H9 (cell line): ENCODE data around the gene ULK4. TPM values are rescaled to one million over a fixed set of nuclear protein-coding genes. Genes with fewer than 3 reads are reported as not detected.

Source experiments
- DNase-seq: peaks from one replicate; pipeline ENCODE4 v3.0.0-alpha.2; 2017
- H2AFZ ChIP-seq: one replicate; pipeline ENCODE4 v1.6.1; 2013; ENCODE audit warnings: mild to moderate bottlenecking, low read length, control low read depth, moderate library complexity
- H2AK5ac ChIP-seq: 2 replicates; pipeline ENCODE4 v1.6.1; 2013; ENCODE audit warnings: low read length, control low read depth, mixed read lengths; ENCODE audit not compliant: insufficient read length
- H2BK120ac ChIP-seq: one replicate; pipeline ENCODE4 v1.6.1; 2013; ENCODE audit warnings: low read depth, mild to moderate bottlenecking, low read length, control low read depth, inconsistent platforms; ENCODE audit not compliant: poor library complexity, severe bottlenecking
- H2BK12ac ChIP-seq: 2 replicates; pipeline ENCODE4 v1.6.1; 2013; ENCODE audit warnings: low read length, control low read depth, mixed read lengths, low read depth; ENCODE audit not compliant: insufficient read length
- H2BK15ac ChIP-seq: 2 replicates; pipeline ENCODE4 v1.6.1; 2013; ENCODE audit warnings: low read depth, low read length, control low read depth
- H2BK20ac ChIP-seq: one replicate; pipeline ENCODE4 v1.6.1; 2013; ENCODE audit warnings: low read depth, mild to moderate bottlenecking, low read length, control low read depth, inconsistent platforms; ENCODE audit not compliant: poor library complexity, severe bottlenecking
- H2BK5ac ChIP-seq: 2 replicates; pipeline ENCODE4 v1.6.1; 2013; ENCODE audit warnings: low read length, control low read depth, mixed read lengths; ENCODE audit not compliant: insufficient read length
- H3K14ac ChIP-seq: 2 replicates; pipeline ENCODE4 v1.6.1; 2013; ENCODE audit warnings: low read length, control low read depth; ENCODE audit not compliant: insufficient read depth
- H3K18ac ChIP-seq: 2 replicates; pipeline ENCODE4 v1.6.1; 2013; ENCODE audit warnings: low read depth, mild to moderate bottlenecking, mixed read lengths, low read length, control low read depth; ENCODE audit not compliant: insufficient read length
- H3K23ac ChIP-seq: 2 replicates; pipeline ENCODE4 v1.6.1; 2013; ENCODE audit warnings: low read length, control low read depth, mixed read lengths, low read depth; ENCODE audit not compliant: insufficient read length
- H3K23me2 ChIP-seq: 2 replicates; pipeline ENCODE4 v1.6.1; 2013; ENCODE audit warnings: low read depth, mild to moderate bottlenecking, mixed read lengths, low read length, control low read depth; ENCODE audit not compliant: insufficient read length, poor library complexity, severe bottlenecking
- H3K27ac ChIP-seq: 2 replicates; pipeline ENCODE4 v1.5.1; 2013; ENCODE audit warnings: low read length, control low read depth, mixed read lengths, low read depth; ENCODE audit not compliant: insufficient read length
- H3K27me3 ChIP-seq: 2 replicates; pipeline ENCODE4 v1.6.1; 2013; ENCODE audit warnings: low read length, control low read depth, inconsistent platforms; ENCODE audit not compliant: insufficient read depth
- H3K4ac ChIP-seq: 2 replicates; pipeline ENCODE4 v1.6.1; 2013; ENCODE audit warnings: low read depth, mild to moderate bottlenecking, control low read depth, inconsistent platforms, low read length, moderate library complexity
- H3K4me1 ChIP-seq: 2 replicates; pipeline ENCODE4 v1.6.1; 2013; ENCODE audit warnings: low read length, control low read depth, inconsistent platforms; ENCODE audit not compliant: insufficient read depth
- H3K4me2 ChIP-seq: 2 replicates; pipeline ENCODE4 v1.6.1; 2013; ENCODE audit warnings: low read length, control low read depth, mixed read lengths; ENCODE audit not compliant: insufficient read length, insufficient read depth
- H3K56ac ChIP-seq: 2 replicates; pipeline ENCODE4 v1.6.1; 2013; ENCODE audit warnings: low read depth, mild to moderate bottlenecking, mixed read lengths, low read length, control low read depth; ENCODE audit not compliant: insufficient read length
- H3K79me1 ChIP-seq: 2 replicates; pipeline ENCODE4 v1.6.1; 2013; ENCODE audit warnings: low read depth, mild to moderate bottlenecking, moderate library complexity, low read length, control low read depth, inconsistent platforms; ENCODE audit not compliant: insufficient read depth, poor library complexity, severe bottlenecking
- H3K79me2 ChIP-seq: 2 replicates; pipeline ENCODE4 v1.6.1; 2013; ENCODE audit warnings: low read length, control low read depth, inconsistent platforms; ENCODE audit not compliant: insufficient read depth
- H3K9ac ChIP-seq: 2 replicates; pipeline ENCODE4 v1.6.1; 2013; ENCODE audit warnings: low read length, control low read depth, mixed read lengths; ENCODE audit not compliant: insufficient read length; ENCODE audit errors: extremely low read depth
- H3K9me3 ChIP-seq: one replicate; pipeline ENCODE4 v1.6.1; 2013; ENCODE audit warnings: low read depth, low read length, inconsistent platforms; ENCODE audit not compliant: control insufficient read depth
- H3T11ph ChIP-seq: one replicate; pipeline ENCODE4 v1.6.1; 2013; ENCODE audit warnings: mild to moderate bottlenecking, low read length, control low read depth, inconsistent platforms
- H4K20me1 ChIP-seq: one replicate; pipeline ENCODE4 v1.6.1; 2013; ENCODE audit not compliant: control insufficient read depth, insufficient read length, insufficient read depth
- H4K5ac ChIP-seq: 2 replicates; pipeline ENCODE4 v1.6.1; 2013; ENCODE audit warnings: low read depth, mild to moderate bottlenecking, mixed read lengths, low read length, control low read depth; ENCODE audit not compliant: insufficient read length
- H4K8ac ChIP-seq: replicated peaks from 2 replicates; pipeline ENCODE4 v1.6.1; 2013; ENCODE audit warnings: low read length, control low read depth, mixed read lengths, low read depth; ENCODE audit not compliant: insufficient read length
- H4K91ac ChIP-seq: 2 replicates; pipeline ENCODE4 v1.6.1; 2013; ENCODE audit warnings: low read depth, mild to moderate bottlenecking, moderate library complexity, mixed read lengths, low read length, control low read depth; ENCODE audit not compliant: insufficient read length
- H3K27ac Mint-ChIP-seq, 3 experiments: 2 replicates in 2 of 3; 3 replicates in 1 of 3; pipeline ENCODE4 v1.8.0; 2020 to 2021; ENCODE audit warnings: mixed read lengths in 3 of 3, mild to moderate bottlenecking in 1 of 3, moderate library complexity in 1 of 3
- H3K27me3 Mint-ChIP-seq: 2 replicates; pipeline ENCODE4 v1.8.0; 2021; ENCODE audit warnings: low read depth, mild to moderate bottlenecking, moderate library complexity, mixed read lengths
- H3K36me3 Mint-ChIP-seq, 3 experiments: 2 replicates in 2 of 3; 3 replicates in 1 of 3; pipeline ENCODE4 v1.8.0; 2020 to 2021; ENCODE audit warnings: low read depth in 3 of 3, mixed read lengths in 3 of 3; ENCODE audit not compliant: insufficient read depth in 1 of 3
- H3K4me1 Mint-ChIP-seq, 2 experiments: 2 replicates each; pipeline ENCODE4 v1.8.0; 2020; ENCODE audit warnings: mixed read lengths in 2 of 2
- H3K4me3 Mint-ChIP-seq, 2 experiments: 2 replicates in 1 of 2; 3 replicates in 1 of 2; pipeline ENCODE4 v1.8.0; 2020 to 2021; ENCODE audit warnings: mild to moderate bottlenecking in 2 of 2, mixed read lengths in 2 of 2, moderate library complexity in 1 of 2
- H3K9me3 Mint-ChIP-seq, 2 experiments: 2 replicates in 1 of 2; 3 replicates in 1 of 2; pipeline ENCODE4 v1.8.0; 2020; ENCODE audit warnings: mild to moderate bottlenecking in 2 of 2, mixed read lengths in 2 of 2, moderate library complexity in 1 of 2
- CTCF ChIP-seq: fragments of 200-600 bp; sonication (generic); conservative IDR thresholded peaks from 3 replicates; pipeline ENCODE4 v1.8.0; 2021; ENCODE audit warnings: antibody characterized with exemption, mild to moderate bottlenecking
- WGBS: extraction: QIAGEN DNeasy Blood & Tissue Kit; methylation state at CpG from one replicate; pipeline ENCODE4 v1.1.7; 2013; ENCODE audit warnings: missing lambda C conversion rate, low lambda C conversion rate, mixed read lengths; ENCODE audit not compliant: insufficient read length; ENCODE audit errors: extremely low coverage; 5-methylcytosine and 5-hydroxymethylcytosine counted together
- total RNA-seq: library from RNA; stranded (reverse); gene quantifications from 2 replicates; pipeline ENCODE4 v1.2.1, GENCODE V29; 2021

The ULK4 gene
- total RNA-seq, 1 experiment from 2014 or later = 12.9 TPM

- H3K18ac ChIP-seq = no peak overlapping the region
- Mint-ChIP-seq H3K27me3 (no peaks in the 10 kb centered on the region; the same call in 1 of the 2 replicates), H3K4me1 (peaks cover 4 to 7% of the 10 kb centered on the region in 2 experiments; a peak in 2 of 4 replicates), H3K27ac (no peak overlapping the region), H3K4me3 (no peak overlapping the region), H3K9me3 (peaks cover 8 to 12% of the 10 kb centered on the region in 2 experiments), H3K36me3 (peaks cover 2 to 9% (median 2%) of the 10 kb centered on the region in 3 experiments; a peak in 4 of 7 replicates)
- no peak overlapping the region for H3K27ac ChIP-seq
- H3K23ac ChIP-seq = no peak overlapping the region
- H4K20me1 ChIP-seq = no peaks in the 10 kb centered on the region
- no peak overlapping the region for H3K9ac ChIP-seq
- no peaks in the 10 kb centered on the region for H3K79me1 ChIP-seq
- peak; percentile 55 for DNase-seq
- no peaks in the 10 kb centered on the region for H3K4me1 ChIP-seq
- H4K8ac ChIP-seq = no peak overlapping the region
- H3K4ac ChIP-seq = no peak overlapping the region
- no peaks in the 10 kb centered on the region for H3K27me3 ChIP-seq
- no peak overlapping the region for H2BK20ac ChIP-seq
- WGBS = no CpG with 5 or more reads among the region's 6 CpGs
- H3K79me2 ChIP-seq = no peaks in the 10 kb centered on the region
- H4K5ac ChIP-seq = no peak overlapping the region
- no peak overlapping the region for H2BK5ac ChIP-seq
- H3K56ac ChIP-seq = no peak overlapping the region
- H4K91ac ChIP-seq = no peak overlapping the region
- TF ChIP-seq CTCF = peak; percentile 66
- no peak overlapping the region for H3K4me2 ChIP-seq
- H2BK12ac ChIP-seq = no peak overlapping the region
- H3K23me2 ChIP-seq = no peaks in the 10 kb centered on the region
- no peak overlapping the region for H2BK120ac ChIP-seq
- no peak overlapping the region for H3T11ph ChIP-seq
- H3K14ac ChIP-seq = no peak overlapping the region
- H2AK5ac ChIP-seq = no peak overlapping the region
- H3K9me3 ChIP-seq = no peaks in the 10 kb centered on the region
- H2AFZ ChIP-seq = no peak overlapping the region
- no peak overlapping the region for H2BK15ac ChIP-seq
These were observed 36.0 kb upstream of the ULK4 start for GRCh38 chr3:41997702-41998550.
